Esophagus (tissue), 2 donors: ENCODE results near the gene SCN5A. TPM values are rescaled to one million over a fixed set of nuclear protein-coding genes. Genes with fewer than 3 reads are reported as not detected.

Source experiments
- H3K27ac ChIP-seq, 2 donors: one replicate each; pipeline ENCODE4 v1.5.1; 2013; ENCODE audit warnings: low read depth in 2 of 2, mild to moderate bottlenecking in 2 of 2, inconsistent platforms in 1 of 2, low read length in 1 of 2, moderate library complexity in 1 of 2
- H3K27me3 ChIP-seq, 2 donors: one replicate each; pipeline ENCODE4 v1.6.1; 2013; ENCODE audit warnings: low read length in 2 of 2, control low read depth in 1 of 2, mild to moderate bottlenecking in 1 of 2; ENCODE audit not compliant: insufficient read depth in 2 of 2, control insufficient read depth in 1 of 2
- H3K36me3 ChIP-seq, 2 donors: one replicate each; pipeline ENCODE4 v1.6.1; 2013; ENCODE audit warnings: low read length in 1 of 2; ENCODE audit not compliant: control insufficient read depth in 2 of 2, insufficient read depth in 2 of 2
- H3K4me1 ChIP-seq, 2 donors: one replicate each; pipeline ENCODE4 v1.6.1; 2013; ENCODE audit warnings: low read length in 1 of 2; ENCODE audit not compliant: control insufficient read depth in 2 of 2, insufficient read depth in 2 of 2
- H3K4me3 ChIP-seq, 2 donors: one replicate each; pipeline ENCODE4 v1.5.1; 2013; ENCODE audit warnings: low read length in 2 of 2, mild to moderate bottlenecking in 2 of 2, low read depth in 1 of 2, moderate library complexity in 1 of 2
- H3K9me3 ChIP-seq, 2 donors: one replicate each; pipeline ENCODE4 v1.6.1; 2013; ENCODE audit warnings: mild to moderate bottlenecking in 2 of 2, low read depth in 1 of 2, low read length in 1 of 2, moderate library complexity in 1 of 2; ENCODE audit not compliant: control insufficient read depth in 2 of 2, insufficient read depth in 1 of 2
- WGBS, 2 donors: extraction: QIAGEN DNeasy Blood & Tissue Kit; methylation state at CpG; one replicate each; pipeline ENCODE4 v1.1.7; 2013; 5-methylcytosine and 5-hydroxymethylcytosine counted together
- polyA plus RNA-seq, 2 donors: library from polyadenylated mRNA; stranded (reverse); fragments of 200-250 nt; gene quantifications; one replicate each; pipeline ENCODE4 v1.2.3, GENCODE V29; 2013
- donor health status: healthy with polysubstance abuse.
- donor health status: Bipolar disorder and iron deficiency.

Gene SCN5A
- polyA plus RNA-seq, 2 donors: 0.02 to 0.05 TPM

GRCh38 chr3:38578081-38578475, 71.4 kb downstream of the SCN5A start:
- no peaks in the 10 kb centered on the region for H3K36me3 ChIP-seq
- H3K9me3 ChIP-seq: no peaks in the 10 kb centered on the region
- H3K4me1 ChIP-seq: no peaks in the 10 kb centered on the region
- 60 to 84% methylated on average over 4 of the region's 4 CpGs for WGBS, 2 donors
- no peak overlapping the region for H3K4me3 ChIP-seq
- H3K27ac ChIP-seq: no peak overlapping the region
- H3K27me3 ChIP-seq: no peaks in the 10 kb centered on the region

DNA sequence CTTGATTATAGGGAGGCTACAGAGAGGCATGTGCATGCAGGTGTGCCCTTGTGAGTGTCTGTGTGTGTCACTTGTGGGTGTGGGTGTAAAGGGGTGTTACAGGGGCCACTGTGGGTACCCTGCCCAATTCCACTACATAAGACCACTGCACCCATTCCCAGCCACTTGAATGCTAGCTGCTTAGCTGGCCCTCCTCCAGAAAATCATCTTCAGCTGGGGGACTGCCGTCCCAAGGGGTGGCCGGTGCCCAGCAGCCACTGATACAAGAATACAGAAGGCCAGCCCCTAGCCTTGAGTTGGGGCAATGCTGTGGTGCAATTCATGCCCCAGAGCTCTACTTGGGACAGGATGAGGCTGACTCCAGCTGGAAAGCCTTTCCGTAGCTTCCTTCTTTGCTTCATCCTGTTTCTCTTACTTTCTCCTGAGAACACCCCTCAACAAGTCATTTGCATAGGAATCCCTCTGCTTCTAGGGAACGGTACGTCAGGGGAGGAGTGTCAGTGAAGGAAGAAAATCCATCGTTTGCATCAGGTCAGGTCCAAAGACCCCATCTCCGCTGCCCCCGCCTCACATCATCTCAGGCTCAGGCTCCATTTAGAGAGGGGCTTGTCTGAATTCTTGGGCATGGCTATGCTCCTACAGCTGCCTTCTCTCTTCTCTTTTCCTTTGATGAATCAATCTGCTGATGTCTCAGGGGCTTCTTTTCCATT, 72.0 kb downstream of the SCN5A start:
- H3K27ac ChIP-seq: no peak overlapping the region
- H3K27me3 ChIP-seq: no peaks in the 10 kb centered on the region
- no peak overlapping the region for H3K4me3 ChIP-seq
- no peaks in the 10 kb centered on the region for H3K36me3 ChIP-seq
- no peaks in the 10 kb centered on the region for H3K4me1 ChIP-seq
- no peaks in the 10 kb centered on the region for H3K9me3 ChIP-seq
- WGBS, 2 donors: 75 to 81% methylated on average over 8 of the region's 8 CpGs

GRCh38 chr3:38576526-38577370, 72.7 kb downstream of the SCN5A start:
- Histone ChIP-seq H3K4me1 (no peaks in the 10 kb centered on the region), H3K27me3 (no peaks in the 10 kb centered on the region), H3K36me3 (no peaks in the 10 kb centered on the region), H3K27ac (no peak overlapping the region), H3K4me3 (no peak overlapping the region), H3K9me3 (no peaks in the 10 kb centered on the region)
- 75% methylated on average over 16 of the region's 16 CpGs for WGBS, 2 donors

- H3K27me3 ChIP-seq: no peaks in the 10 kb centered on the region
- no peak overlapping the region for H3K27ac ChIP-seq
- H3K4me1 ChIP-seq: no peaks in the 10 kb centered on the region
- H3K36me3 ChIP-seq: no peaks in the 10 kb centered on the region
- no peaks in the 10 kb centered on the region for H3K9me3 ChIP-seq
- no peak overlapping the region for H3K4me3 ChIP-seq
- WGBS, 2 donors: 91 to 94% methylated on average over 5 of the region's 5 CpGs
Measured at GRCh38 chr3:38576131-38576525, 73.4 kb downstream of the SCN5A start.

DNA sequence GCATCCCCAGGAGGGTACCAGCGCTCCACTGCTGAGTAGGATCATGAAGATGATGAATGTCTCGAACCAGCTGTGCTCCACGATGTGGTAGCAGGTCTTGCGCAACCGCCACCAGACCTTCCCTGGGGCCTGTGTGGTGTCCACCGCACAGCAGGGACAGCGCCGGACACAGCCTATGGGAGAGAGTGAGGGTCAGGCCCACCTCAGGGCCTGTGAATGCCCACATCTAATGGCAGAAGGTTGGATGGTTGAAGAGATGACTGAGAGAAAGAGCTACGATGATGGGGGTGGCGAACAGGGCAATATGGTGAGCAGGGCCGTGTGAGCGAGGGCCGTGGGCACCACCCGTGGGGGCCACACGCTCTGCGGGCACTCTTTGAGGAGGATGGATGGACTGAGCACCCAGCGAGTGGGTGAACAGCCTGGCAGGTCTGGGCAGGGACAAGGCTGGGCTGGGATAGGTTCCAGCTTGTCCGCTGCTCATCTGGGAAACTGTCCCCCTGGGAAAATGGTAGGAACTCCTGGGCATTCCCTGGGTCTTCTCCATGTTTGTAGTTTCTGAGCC, 74.1 kb downstream of the SCN5A start:
- 86 to 88% methylated on average over 18 of the region's 18 CpGs for WGBS, 2 donors

DNA sequence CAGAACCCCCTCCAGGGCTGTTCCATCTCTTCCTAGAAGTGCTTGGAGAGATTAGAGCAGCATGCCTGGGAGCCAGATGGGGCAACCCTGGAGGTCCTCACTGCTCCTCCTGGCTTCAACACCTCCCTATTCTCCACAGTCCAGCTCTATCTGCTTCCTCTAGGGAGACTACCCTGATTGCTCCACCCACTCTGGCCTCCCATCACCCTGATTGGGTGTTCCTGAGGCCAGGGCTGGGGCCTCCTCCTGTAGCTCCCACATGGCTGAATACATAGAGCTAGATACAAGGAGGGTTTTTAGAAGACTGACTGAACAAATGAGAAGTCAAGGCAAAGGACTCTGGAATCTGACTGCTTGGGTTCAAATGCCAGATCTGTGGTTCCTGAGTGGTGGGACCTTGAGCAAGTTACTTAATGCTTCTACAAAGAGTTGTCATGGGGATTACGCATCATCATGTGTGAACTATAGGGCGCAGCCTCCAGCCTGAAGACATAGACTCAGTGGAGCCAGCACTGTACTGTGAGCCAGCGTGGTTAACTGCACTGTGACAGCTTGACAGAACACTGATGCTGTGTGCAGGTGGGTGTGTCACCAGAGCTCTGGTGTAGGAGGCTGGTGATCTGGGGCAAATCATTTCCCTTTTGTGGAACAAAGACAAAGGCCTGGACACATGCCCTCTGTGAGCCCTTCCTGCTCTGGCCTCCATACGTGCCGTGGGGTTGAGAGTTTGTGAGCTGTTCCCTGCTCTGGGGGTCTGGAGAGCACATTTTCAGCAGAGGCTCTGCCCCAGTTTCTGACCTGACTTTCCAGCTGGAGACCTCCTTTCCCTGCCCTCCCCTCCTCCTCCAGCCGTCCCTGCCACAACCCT, 74.8 kb downstream of the SCN5A start:
- Histone ChIP-seq H3K9me3 (no peaks in the 10 kb centered on the region), H3K27me3 (no peaks in the 10 kb centered on the region), H3K4me3 (no peak overlapping the region), H3K27ac (no peak overlapping the region), H3K4me1 (no peaks in the 10 kb centered on the region), H3K36me3 (no peaks in the 10 kb centered on the region)
- 69 to 75% methylated on average over 6 of the region's 6 CpGs for WGBS, 2 donors

More for the DNA sequence above, 74.1 kb downstream of the SCN5A start:
- H3K9me3 ChIP-seq: no peaks in the 10 kb centered on the region
- no peaks in the 10 kb centered on the region for H3K27me3 ChIP-seq
- H3K27ac ChIP-seq: no peak overlapping the region
- H3K36me3 ChIP-seq: no peaks in the 10 kb centered on the region
- no peaks in the 10 kb centered on the region for H3K4me1 ChIP-seq
- H3K4me3 ChIP-seq: no peak overlapping the region

DNA sequence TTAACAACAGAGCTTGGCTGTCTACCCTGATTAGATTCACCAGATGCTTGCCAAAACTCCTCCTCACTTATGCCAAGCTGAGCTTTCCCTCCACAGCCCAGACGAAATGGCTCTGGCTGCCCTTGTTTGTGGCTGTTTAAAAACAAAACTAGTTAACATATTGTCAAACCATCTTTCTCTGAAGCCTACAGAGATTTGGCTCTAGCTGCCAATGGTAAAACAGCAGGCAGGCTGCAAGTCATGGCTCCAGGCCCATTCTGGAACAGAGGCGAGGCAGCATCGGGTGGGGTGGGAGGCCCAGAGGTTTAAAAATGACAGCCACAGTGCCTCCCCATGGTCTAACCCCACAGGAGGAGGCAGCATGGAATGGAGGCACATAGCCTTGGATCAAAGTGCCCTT, 75.9 kb downstream of the SCN5A start:
- WGBS, 2 donors: 60 to 65% methylated on average over 3 of the region's 3 CpGs

GRCh38 chr3:38573111-38573510, 76.4 kb downstream of the SCN5A start:
- WGBS, 2 donors: 80 to 93% methylated on average over 3 of the region's 3 CpGs

More for the DNA sequence above, 75.9 kb downstream of the SCN5A start:
- Histone ChIP-seq H3K9me3 (no peaks in the 10 kb centered on the region), H3K27ac (no peak overlapping the region), H3K4me1 (no peaks in the 10 kb centered on the region), H3K4me3 (no peak overlapping the region), H3K27me3 (no peaks in the 10 kb centered on the region), H3K36me3 (no peaks in the 10 kb centered on the region)

GRCh38 chr3:38567498-38567897, 82.0 kb downstream of the SCN5A start:
- no peak overlapping the region for H3K27ac ChIP-seq
- H3K9me3 ChIP-seq: no peaks in the 10 kb centered on the region
- H3K27me3 ChIP-seq: no peaks in the 10 kb centered on the region
- H3K4me1 ChIP-seq: no peaks in the 10 kb centered on the region
- 84 to 91% methylated on average over 4 of the region's 4 CpGs for WGBS, 2 donors
- H3K36me3 ChIP-seq: no peaks in the 10 kb centered on the region
- no peak overlapping the region for H3K4me3 ChIP-seq

More at GRCh38 chr3:38573111-38573510, 76.4 kb downstream of the SCN5A start:
- Histone ChIP-seq H3K36me3 (no peaks in the 10 kb centered on the region), H3K4me1 (no peaks in the 10 kb centered on the region), H3K27me3 (no peaks in the 10 kb centered on the region), H3K27ac (no peak overlapping the region), H3K9me3 (no peaks in the 10 kb centered on the region), H3K4me3 (no peak overlapping the region)
